GM06990 (cell line): ENCODE results near the gene KCNK13.

Experiments used
- DNase-seq: peaks from one replicate; pipeline ENCODE4 v3.0.0-alpha.2; 2011; ENCODE audit not compliant: insufficient read length; ENCODE audit errors: extremely low read depth
- H3K27me3 ChIP-seq: replicated peaks from 2 replicates; pipeline ENCODE4 v1.6.0; 2011; ENCODE audit warnings: low read length; ENCODE audit not compliant: control insufficient read depth, insufficient read depth
- H3K36me3 ChIP-seq: 2 replicates; pipeline ENCODE4 v1.5.1; 2011; ENCODE audit warnings: low read length; ENCODE audit not compliant: control insufficient read depth, insufficient read depth
- H3K4me3 ChIP-seq: replicated peaks from 2 replicates; pipeline ENCODE4 v1.5.1; 2011; ENCODE audit warnings: low read depth, mild to moderate bottlenecking, control low read depth, low read length
- TF ChIP-seq, protein P1 (sequence below): IDR thresholded peaks from 2 replicates; pipeline ENCODE4 v1.5.1; 2011; ENCODE audit warnings: low read length, control low read depth, mild to moderate bottlenecking, inconsistent platforms; ENCODE audit not compliant: insufficient read depth, poor library complexity, severe bottlenecking

Gene KCNK13

DNA sequence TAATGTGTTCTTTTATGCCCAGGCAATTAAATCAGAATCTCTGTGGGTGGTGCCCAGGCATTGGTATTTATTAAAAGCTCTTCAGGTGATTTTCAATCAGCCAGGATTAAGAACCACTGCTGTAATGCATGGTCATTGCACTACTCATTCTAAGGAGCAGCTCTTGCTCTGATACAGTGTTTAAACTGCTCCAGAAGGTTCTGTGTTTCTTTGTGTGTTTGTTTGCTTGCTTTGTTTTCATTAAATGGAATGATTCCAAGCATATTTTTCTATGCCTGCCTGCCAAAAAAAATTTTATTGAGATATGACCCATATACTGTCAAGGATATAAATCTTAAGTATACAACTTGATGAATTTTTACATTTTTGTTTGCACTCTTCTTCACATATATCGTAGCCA lies 54.0 kb downstream of the KCNK13 start:
- Histone ChIP-seq H3K36me3 (no peaks in the 10 kb centered on the region), H3K4me3 (no peak overlapping the region), H3K27me3 (peaks cover 3% of the 10 kb centered on the region)
- TF ChIP-seq, protein P1, sequence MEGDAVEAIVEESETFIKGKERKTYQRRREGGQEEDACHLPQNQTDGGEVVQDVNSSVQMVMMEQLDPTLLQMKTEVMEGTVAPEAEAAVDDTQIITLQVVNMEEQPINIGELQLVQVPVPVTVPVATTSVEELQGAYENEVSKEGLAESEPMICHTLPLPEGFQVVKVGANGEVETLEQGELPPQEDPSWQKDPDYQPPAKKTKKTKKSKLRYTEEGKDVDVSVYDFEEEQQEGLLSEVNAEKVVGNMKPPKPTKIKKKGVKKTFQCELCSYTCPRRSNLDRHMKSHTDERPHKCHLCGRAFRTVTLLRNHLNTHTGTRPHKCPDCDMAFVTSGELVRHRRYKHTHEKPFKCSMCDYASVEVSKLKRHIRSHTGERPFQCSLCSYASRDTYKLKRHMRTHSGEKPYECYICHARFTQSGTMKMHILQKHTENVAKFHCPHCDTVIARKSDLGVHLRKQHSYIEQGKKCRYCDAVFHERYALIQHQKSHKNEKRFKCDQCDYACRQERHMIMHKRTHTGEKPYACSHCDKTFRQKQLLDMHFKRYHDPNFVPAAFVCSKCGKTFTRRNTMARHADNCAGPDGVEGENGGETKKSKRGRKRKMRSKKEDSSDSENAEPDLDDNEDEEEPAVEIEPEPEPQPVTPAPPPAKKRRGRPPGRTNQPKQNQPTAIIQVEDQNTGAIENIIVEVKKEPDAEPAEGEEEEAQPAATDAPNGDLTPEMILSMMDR = no peak
- DNase-seq = no peak

DNA sequence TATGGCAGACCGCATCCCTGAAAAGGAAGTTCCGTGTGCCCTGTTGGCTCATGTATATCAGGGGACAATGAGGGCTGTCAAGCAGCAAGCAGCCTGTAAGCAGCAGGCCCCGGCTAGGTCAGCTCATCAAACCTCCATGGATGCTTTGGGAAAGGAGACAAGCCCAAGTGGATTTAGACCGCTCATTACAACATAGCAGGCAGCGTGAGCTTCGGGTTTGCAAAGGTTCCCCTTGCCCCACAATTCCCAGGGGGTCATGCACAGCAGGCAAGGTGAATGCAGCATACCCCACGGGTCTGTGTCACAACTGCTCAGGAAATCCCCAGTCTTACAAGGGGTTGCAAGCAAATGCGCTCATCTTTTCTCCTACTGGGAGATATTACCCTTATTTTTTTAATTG lies 54.6 kb downstream of the KCNK13 start:
- no peaks in the 10 kb centered on the region for H3K36me3 ChIP-seq
- peaks cover 3% of the 10 kb centered on the region for H3K27me3 ChIP-seq
- TF ChIP-seq, protein P1 = no peak
- no peak for DNase-seq
- no peak overlapping the region for H3K4me3 ChIP-seq

DNA sequence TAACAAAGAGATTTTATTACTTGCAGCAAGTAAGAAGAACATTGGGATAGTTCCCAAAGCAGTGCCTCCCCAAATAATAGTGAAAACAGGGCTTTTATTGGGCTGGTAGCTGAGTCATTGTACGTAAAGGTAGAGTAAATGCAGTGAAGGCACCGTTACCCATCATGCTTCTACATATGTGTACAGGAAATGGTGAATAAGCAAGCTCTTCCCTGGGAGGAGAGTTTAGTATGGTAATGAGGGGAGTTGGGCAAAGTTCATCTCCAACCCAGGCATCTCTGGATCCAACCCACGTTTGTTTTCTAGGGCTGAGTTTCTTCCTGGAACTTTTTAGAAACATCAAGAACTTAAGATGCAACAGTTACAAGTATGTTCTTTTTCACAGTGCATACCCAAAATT lies 56.2 kb downstream of the KCNK13 start:
- TF ChIP-seq, protein P1 = no peak
- no peak for DNase-seq
- Histone ChIP-seq H3K4me3 (no peak overlapping the region), H3K36me3 (no peaks in the 10 kb centered on the region), H3K27me3 (peaks cover 3% of the 10 kb centered on the region)

DNA sequence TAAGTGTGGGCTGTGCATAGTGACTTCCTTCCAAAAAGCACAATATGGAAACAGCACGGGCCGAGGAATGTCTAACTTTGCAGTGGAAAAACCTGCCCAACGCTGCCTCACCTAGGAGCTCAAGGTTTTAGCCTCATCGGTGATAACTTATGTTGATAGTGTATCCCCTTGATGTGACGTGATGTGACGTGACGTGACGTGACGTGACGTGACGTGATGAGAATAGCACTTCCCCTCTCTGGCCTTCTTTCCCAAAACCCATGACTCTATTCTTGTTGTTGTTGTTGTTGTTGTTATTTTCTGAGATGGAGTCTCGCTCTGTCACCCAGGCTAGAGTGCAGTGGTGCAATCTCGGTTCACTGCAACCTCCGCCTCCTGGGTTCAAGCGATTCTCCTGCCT lies 64.5 kb downstream of the KCNK13 start:
- H3K27me3 ChIP-seq = no peaks in the 10 kb centered on the region; the same call in none of the 2 replicates
- no peak overlapping the region for H3K4me3 ChIP-seq
- H3K36me3 ChIP-seq = no peaks in the 10 kb centered on the region
- TF ChIP-seq, protein P1 = no peak
- DNase-seq = no peak

DNA sequence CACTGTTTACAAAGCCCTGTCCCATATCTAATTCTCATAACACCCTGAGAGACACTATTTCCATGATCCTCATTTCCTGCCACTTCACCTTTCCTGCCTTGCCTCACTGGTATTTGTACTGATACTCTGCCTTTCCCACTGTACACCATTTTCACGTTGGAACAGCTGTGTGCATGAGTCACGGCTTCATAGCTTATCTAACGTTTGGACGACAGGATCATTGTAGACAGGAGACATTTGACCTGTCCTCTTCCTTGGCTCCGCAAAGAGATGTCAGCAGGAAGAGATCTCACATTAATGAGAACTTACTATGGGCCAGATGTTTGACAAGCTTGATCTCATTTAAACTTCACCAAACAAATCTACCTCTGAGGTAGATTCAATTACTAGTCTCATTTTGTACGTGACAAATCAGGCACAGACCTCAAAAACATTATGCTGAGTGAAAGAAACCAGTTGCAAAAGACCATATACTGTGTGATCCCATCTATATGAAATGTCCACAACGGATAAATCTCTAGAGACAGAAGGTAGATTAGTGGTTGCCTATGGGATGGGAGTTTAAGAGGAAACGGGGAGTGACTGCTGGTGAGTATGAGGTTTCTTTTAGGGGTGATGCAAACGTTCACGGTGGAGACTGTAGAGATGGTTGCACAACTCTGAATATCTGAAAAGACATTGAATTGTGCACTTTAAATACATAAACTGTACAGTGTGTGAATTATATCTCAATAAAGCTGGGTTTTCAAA lies 71.2 kb downstream of the KCNK13 start:
- TF ChIP-seq, protein P1 = no peak
- DNase-seq = no peak
- Histone ChIP-seq H3K36me3 (no peaks in the 10 kb centered on the region), H3K4me3 (no peak overlapping the region), H3K27me3 (no peaks in the 10 kb centered on the region; the same call in none of the 2 replicates)
